Mucosa of gallbladder (tissue), 1 donor: ENCODE measurements around the gene SH3GLB1. TPM values are rescaled to one million over a fixed set of nuclear protein-coding genes. Genes with fewer than 3 reads are reported as not detected.

ENCODE experiments used
- DNase-seq: peaks from one replicate; pipeline ENCODE4 v3.0.0-alpha.2; 2020; ENCODE audit warnings: low spot score
- total RNA-seq: library from RNA; stranded (reverse); gene quantifications from one replicate; pipeline ENCODE4 v1.2.1, GENCODE V29; 2021
- donor health status: DM: no; HTN: no; CAD: no.

Gene SH3GLB1
- total RNA-seq, 1 donor from 2014 or later, result 65.7 TPM

GRCh38 chr1:86773341-86774288 is 69.2 kb downstream of the SH3GLB1 start:
- no peak for DNase-seq

DNA sequence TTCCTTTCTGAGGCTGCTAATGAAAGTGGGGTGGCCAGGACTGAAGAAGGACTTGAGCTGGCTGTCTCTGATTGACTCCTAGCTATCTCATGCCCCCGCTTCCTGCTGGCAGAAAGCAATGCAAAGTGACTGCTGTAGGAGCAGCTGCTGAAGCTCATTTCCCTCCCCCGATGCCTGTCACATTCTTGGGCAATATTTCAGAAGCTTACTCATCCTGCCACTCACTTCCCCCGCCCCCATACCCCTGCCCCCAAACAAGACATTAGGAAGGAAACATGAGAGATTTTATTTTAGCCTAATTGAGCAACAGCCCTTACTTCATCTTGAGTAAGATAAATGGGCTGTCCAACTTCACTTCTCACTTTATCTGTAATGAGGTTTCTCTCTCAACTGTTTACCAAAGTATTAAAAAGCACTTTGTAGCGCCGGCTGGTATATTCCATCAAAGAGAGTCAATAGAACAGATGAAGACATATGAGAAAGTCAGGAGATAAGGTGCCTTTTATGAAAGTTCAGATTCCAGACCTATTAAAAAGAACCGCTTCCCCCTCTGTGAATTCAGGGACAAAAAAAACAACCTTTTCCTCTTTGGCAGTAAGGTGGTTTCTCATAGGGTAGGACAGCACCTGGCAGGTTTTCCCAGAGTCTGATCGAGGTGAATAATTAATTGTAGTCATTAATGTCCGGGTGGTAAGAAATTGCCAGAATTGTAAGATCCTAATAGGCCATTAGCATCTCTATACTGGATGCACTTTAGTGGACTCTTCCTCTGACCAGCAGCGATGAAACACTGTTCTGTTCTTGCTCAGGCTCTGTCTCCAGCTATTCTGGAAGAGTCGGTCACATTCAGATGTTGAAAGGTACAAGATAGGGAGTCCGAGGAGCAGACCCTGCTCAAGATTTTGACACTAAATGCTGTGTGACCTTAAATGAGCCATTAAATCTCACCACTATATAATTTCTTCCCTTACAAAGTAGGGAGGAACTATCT is 70.2 kb downstream of the SH3GLB1 start:
- DNase-seq, result peak; percentile 61

GRCh38 chr1:86775395-86775794 is 71.0 kb downstream of the SH3GLB1 start:
- no peak for DNase-seq

DNA sequence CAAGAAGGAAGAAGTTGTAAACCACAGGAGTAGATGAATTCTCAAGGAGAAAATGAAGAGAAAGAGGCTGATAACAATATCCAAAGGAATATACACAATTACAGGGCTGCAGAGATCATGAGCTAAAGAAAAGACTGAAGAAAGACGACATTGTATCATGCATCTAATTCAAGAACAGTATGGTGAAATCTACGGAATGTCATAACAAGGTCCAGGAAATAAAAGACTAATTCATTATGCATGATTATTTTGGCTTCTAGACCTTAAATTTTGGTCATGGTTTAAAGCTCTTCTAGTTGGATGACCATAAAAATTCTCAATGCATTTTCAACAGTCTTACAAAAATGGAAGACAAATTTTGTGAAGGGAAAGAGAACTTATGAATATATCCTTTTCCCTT is 71.7 kb downstream of the SH3GLB1 start:
- DNase-seq, result no peak

- DNase-seq, result no peak
Observed at GRCh38 chr1:86778569-86779239, 74.3 kb downstream of the SH3GLB1 start.

DNA sequence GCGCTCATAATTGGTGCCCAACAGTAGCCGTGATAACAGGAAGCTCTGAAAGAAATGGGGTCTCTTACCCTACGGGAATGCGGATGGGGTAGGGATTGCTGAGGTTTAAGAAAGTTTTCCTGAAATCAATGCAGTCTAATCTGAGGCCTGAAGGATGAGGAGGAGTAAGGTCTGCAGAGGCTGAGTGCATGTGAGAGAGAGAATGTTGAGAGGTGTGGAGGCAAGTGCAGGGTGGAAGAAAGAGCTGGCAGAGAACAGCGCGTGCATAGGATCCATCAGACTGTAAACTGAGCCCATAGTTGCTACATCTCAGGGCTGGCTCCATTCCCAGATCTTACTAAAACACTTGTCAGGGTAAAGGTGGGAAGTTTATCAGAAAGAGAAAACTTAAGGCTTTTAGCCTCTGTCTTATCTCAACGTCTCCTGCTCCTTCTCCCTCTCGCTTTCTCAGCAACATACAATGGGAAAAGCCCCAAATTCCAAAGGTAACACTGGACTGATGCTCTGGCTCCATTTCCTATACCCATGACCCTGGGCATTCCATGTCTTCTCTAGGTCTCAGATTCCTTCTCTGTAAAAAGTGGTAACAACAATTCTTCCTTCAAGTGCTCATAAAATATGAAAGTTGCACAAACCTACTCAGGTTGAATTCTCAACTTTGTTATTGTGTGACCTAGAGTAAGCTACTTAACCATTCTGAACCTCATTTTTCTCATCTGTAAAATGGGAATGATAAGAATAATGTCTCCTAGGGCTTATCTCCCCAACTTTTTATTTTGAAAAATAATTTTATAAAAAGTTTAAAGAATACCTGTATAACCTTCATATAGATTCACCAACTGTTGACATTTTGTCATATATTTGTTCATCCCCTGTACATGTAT is 75.2 kb downstream of the SH3GLB1 start:
- DNase-seq, result no peak

DNA sequence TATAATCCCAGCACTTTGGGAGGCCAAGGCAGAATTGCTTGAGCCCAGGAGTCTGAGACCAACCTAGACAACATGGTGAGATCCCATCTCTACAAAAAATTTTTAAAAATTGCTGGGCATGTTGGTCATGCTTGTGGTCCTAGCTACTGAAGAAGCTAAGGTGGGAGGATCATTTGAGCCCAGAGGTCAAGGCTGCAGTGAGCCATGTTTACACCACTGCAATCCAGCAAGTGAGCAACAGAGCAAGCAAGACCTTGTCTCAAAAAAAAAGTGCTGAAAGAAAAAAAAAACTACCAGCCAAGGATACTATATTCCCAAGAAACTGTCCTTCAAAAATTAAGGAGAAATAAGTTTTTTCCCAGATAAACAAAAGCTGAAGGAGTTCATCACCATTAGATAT is 78.1 kb downstream of the SH3GLB1 start:
- no peak for DNase-seq

- DNase-seq, result no peak
Observed at GRCh38 chr1:86787621-86788020, 83.2 kb downstream of the SH3GLB1 start.

GRCh38 chr1:86788300-86789206 is 84.2 kb downstream of the SH3GLB1 start:
- no peak for DNase-seq

DNA sequence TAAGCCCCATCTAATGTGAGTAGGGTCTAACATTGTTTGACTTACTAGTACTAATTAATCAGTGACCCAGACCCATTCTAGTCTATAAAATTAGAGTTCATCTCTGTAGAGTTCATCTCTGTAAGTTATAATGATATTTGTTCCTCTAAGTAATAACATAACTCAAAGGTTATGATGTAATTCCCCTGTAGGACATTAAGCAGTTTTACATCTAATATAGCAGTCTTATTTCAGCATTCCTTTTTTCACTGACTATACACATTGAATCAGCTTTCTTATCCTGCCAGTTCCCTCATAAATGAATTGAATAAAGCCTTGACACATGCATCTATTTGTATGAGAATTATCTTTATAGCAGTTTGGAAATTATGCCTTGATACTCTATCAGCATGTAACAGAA is 90.9 kb downstream of the SH3GLB1 start:
- no peak for DNase-seq

Other genes with a start within 250 kb of the SH3GLB1 start
- 0.37 TPM for gene CLCA1, start 235.6 kb upstream of the SH3GLB1 start, total RNA-seq
- 0.20 TPM for gene CLCA4, start 157.5 kb upstream of the SH3GLB1 start, total RNA-seq
- gene SELENOF, start 209.6 kb downstream of the SH3GLB1 start, total RNA-seq, result 179 TPM
- 22.3 TPM for gene HS2ST1, start 210.1 kb downstream of the SH3GLB1 start, total RNA-seq